Activated CD4-positive, alpha-beta T cell treated with anti-CD3 and anti-CD28 coated beads, Interleukin-10, Interleukin-2, amounts not matched to agents 100 ng/mL and 50 ng/mL, durations not matched to agents 16 hours and 8 hours (primary cell): ENCODE measurements around the gene MAGEB10.
"Not testable (repeated sequence)": the region's sequence is repeated elsewhere in the genome, so short reads cannot be mapped to it uniquely, and the experiment has no call there.

Experiments
- DNase-seq: peaks from one replicate; pipeline ENCODE4 v3.0.0-alpha.2; 2020

MAGEB10 gene

GRCh38 chrX:27807690-27808089 is at the start of gene MAGEB10:
Gene MAGEB10 (plus strand): TSS chrX:27807990. CDS start chrX:27821307, 13,317 bp downstream.
- no peak for DNase-seq

DNA sequence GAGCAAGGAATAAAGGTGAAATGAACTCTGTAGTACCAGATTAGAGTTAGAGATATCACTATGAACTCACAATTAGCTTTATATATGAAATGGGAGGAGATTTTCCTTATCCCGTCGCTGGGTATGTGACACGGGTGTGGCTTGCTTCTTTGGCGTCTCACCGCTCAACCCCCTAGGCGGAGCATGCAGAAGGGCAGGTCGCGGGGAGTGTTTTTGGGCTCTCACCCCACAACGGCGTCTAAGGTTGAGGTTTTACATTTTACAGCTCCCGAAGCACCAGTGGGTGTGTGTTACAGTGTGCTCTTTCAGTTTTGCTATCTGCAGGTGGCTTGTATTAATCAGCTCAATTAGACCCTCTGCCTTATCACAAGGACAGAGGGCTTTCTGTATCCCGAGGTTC is 42.1 kb upstream of the MAGEB10 start:
- DNase-seq: no peak

- no peak for DNase-seq
Observed at GRCh38 chrX:27767387-27767786, 40.4 kb upstream of the MAGEB10 start.

DNA sequence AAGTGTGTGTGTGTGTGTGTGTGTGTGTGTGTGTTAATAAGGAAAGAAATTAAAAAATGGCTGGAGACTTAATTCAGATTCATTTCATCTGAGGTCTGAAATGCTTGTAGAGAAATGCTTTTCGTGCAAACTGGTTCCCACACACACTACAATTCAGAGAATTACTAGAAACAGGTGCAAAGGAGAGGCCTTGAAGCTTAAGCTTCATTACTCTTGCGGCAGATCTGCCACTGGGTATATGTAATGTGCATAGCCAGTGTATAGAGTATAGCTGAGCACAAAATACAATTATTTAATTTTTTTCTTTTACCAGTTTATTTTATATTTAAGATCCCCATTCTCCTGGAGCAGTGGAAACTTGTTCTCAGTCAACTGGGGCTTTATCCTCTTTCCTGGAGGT is 31.8 kb upstream of the MAGEB10 start:
- no peak for DNase-seq

DNA sequence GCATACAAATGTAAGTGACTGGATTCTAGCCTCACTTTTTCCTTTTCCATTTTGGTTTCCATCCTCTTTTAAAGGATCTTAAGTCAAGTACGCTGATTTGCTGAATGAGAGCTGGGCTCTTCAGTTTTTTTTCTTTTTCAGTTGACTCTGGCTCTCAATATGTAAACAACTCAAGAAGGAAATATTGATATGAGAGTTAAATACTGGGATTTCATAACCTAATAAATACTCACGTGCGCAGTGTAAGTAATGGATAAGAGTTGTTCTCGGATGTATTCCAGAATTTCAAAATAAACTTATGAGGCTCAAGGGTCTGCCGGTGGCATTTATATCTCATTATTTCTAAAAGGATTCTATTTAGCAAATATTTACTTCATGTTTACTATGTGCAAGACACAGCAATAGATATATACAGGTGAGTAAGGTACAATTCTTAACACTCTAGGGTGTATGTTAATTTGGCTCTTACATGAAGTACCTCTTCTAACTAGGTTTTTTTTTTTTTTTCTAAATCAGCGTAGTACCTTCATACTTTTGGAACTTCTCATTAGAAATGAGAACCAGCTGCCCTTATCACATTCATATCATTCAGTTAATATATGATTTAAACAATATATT is 11.0 kb upstream of the MAGEB10 start:
- no peak for DNase-seq

DNA sequence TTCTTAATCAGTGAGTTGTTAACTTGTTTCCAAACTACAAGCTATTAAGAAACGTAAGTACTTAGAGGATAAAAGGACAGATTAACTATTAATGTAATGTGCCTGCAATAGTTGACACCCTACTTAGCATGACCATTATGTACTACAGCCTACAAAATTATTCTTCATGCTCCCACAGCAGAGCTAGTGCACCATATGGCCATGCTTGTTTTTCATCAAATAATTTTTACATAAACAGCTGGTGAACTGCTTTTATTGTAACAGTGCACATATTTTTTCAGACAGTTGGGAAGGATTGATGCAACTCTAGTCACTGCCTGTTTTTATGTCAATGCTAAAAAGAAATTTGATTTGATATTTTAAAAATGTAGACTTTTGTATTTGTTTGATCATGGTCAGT is 10.2 kb upstream of the MAGEB10 start:
- DNase-seq: no peak

- no peak for DNase-seq
Observed at GRCh38 chrX:27808226-27808625, 436 bp downstream of the MAGEB10 start.

GRCh38 chrX:27808991-27809859 is 1.4 kb downstream of the MAGEB10 start:
- not testable (repeated sequence) for DNase-seq

GRCh38 chrX:27815209-27815608 is 7.4 kb downstream of the MAGEB10 start:
- DNase-seq: no peak

DNA sequence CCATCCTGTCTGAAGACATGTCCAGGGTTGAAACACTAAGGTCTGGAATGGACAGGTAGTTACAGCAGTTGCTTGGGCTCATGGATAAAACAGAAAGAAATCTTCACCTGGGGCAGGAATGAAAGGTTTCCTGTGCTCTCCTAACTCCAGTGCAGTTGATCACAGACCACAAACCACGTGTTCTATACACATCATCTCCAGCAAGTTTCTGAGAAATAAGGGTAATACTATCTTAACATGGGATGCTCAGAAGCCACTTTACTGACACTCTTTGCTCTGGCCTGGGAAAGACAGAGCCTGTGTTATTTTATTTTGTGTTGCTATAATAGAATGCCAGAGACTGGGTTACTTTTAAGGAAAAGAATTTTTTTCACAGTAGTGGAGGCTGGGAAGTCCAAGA is 16.0 kb downstream of the MAGEB10 start:
- no peak for DNase-seq

GRCh38 chrX:27838185-27838584 is 30.4 kb downstream of the MAGEB10 start:
- DNase-seq: no peak

DNA sequence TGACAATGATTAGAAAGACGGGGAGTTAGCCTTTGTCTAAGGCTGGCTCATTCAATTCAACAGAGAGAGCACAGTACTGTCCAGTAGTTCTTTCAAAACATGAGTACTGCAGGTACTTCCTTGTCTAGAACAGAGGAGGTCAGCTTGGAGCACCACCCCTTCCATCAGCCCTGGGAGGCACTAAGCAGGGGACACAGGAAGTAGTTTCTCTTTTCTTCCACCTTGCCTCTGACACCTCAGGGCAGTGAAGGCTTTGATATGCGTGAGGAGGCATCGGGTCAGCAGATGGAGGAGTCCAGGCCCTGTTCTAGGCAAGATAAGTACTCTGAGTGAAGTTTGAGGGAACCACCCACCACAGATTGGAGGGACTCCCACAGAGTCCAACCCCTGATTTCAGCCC is 33.1 kb downstream of the MAGEB10 start:
- DNase-seq: no peak

GRCh38 chrX:27842859-27843258 is 35.1 kb downstream of the MAGEB10 start:
- no peak for DNase-seq

DNA sequence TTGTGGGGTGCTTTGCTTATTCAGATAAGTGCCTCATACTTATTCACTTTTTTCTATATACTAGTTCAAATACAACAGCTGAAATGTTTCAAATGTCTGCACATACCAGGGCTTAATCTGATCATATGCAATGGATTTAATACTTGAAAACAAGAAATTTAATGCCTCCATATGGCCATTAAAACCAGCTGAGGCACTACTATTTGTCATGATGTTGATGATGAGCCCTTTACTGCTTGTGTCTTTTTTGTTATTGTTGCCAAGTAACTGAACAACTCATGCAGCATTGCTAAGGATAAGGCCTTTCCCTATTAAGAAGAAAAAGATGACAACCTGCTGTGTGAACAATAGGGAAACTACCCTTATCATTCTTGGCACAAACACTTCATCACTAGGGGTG is 52.5 kb downstream of the MAGEB10 start:
- DNase-seq: no peak

- no peak for DNase-seq
Observed at GRCh38 chrX:27863809-27864208, 56.0 kb downstream of the MAGEB10 start.
